Activated T-cell treated with anti-CD3 and anti-CD28 coated beads, Interleukin-2, amount 50 U/mL, for 48 hours (primary cell): ENCODE results near the gene TTBK1.
A peak's percentile ranks its signal among the peaks of the same experiment; 100 is the strongest.

Source experiments
- DNase-seq, 2 experiments: peaks; one replicate each; pipeline ENCODE4 v3.0.0-alpha.2; 2020

The TTBK1 gene

GRCh38 chr6:43256670-43257366 lies 13.5 kb downstream of the TTBK1 start:
- no peak for DNase-seq

DNA sequence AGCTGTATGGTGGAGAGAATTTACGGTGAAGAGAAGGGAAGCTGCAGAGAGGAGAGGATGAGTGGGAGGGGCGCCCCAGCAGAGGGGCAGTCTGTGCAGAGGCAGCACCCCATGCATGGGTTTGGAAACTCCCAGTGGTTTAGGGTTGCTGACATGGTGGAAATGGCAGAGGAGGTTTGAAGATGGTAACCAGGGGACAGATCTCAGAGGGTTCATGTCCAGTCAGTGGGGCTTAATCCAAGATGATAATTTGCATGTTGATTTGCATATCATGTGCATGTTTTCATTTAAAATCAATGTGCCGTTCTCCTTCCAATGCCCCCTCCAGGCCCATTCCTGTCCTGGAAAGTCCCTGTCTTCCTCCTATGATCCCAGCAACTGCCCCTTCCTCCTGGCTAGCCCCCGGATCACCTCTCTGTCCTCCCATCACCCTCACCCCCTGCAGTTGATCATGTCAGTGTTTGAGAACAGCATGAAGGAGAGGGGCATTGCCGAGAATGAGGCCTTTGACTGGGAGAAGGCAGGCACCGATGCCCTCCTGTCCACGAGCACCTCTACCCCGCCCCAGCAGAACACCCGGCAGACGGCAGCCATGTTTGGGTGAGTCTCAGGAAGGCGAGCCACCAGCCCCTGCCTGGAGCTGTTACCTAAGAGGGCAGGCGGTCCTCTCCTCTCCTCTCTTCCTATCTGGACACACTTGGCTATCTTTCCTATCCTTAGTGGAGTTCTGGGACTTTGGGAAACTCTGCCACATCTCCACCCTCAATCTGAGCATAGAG lies 14.3 kb downstream of the TTBK1 start:
- DNase-seq: no peak

DNA sequence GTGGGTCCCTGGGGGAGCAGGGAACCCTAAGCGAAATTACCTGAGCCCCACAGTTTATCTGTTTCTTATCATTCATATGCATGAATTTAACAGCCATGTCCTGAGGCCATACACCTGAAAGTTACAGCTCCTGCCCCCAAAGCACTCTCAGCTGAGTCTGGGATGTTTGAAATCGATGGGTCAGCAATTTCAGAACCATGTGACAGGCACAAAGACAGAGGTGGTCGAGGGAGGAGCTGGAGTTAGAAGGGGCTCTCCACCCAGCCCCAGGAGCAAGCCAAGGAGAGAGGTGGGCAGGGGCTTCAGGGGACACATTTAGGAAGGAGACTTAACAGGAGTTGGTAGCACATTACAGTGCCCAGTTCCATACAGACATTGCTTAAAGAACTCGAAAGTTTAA lies 14.9 kb downstream of the TTBK1 start:
- DNase-seq: no peak

DNA sequence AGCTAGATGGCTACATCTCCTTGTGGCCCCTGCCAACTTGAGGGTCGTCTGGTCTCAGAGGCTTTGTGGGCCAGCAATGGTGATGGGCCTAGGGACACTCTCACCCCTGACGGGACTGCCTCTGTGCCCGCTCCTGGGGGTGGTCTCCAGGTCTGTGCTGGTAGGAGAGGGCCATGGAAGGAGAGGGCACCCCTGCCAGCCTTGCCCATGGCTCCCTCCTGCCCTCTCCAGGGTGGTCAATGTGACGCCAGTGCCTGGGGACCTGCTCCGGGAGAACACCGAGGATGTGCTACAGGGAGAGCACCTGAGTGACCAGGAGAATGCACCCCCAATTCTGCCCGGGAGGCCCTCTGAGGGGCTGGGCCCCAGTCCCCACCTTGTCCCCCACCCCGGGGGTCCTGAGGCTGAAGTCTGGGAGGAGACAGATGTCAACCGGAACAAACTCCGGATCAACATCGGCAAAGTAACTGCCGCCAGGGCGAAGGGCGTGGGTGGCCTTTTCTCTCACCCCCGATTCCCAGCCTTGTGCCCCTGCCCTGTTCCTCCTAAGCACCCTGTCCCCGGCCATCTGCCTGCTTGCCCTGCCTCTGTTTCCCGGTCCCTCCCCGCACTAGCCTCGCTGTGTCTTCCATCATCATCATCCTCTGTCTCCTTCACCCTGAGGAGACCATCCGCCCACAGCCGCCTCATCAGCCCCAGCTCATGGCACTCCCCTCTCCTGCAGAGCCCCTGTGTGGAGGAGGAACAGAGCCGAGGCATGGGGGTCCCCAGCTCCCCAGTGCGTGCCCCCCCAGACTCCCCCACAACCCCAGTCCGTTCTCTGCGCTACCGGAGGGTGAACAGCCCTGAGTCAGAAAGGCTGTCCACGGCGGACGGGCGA lies 15.8 kb downstream of the TTBK1 start:
- DNase-seq: no peak

GRCh38 chr6:43260791-43261190 lies 17.5 kb downstream of the TTBK1 start:
- no peak for DNase-seq

DNA sequence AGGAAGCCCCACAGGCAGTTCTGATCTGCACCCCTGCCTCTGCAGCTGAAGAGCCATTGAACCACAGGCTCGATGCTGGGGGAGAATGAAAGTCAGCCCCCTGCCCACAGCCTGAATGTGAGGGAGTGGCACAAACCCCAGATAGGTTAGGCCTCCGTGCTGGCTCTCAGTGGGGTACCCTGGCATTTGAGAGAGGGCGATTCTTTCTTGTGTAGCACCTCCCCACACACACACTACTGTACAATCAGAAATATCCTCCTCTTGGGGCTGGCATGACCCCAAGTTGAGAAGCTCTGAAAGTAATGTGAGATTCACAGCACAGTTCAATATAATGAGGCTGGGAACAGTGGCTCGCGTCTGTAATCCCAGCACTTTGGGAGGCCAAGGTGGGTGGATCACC lies 17.9 kb downstream of the TTBK1 start:
- DNase-seq: no peak

DNA sequence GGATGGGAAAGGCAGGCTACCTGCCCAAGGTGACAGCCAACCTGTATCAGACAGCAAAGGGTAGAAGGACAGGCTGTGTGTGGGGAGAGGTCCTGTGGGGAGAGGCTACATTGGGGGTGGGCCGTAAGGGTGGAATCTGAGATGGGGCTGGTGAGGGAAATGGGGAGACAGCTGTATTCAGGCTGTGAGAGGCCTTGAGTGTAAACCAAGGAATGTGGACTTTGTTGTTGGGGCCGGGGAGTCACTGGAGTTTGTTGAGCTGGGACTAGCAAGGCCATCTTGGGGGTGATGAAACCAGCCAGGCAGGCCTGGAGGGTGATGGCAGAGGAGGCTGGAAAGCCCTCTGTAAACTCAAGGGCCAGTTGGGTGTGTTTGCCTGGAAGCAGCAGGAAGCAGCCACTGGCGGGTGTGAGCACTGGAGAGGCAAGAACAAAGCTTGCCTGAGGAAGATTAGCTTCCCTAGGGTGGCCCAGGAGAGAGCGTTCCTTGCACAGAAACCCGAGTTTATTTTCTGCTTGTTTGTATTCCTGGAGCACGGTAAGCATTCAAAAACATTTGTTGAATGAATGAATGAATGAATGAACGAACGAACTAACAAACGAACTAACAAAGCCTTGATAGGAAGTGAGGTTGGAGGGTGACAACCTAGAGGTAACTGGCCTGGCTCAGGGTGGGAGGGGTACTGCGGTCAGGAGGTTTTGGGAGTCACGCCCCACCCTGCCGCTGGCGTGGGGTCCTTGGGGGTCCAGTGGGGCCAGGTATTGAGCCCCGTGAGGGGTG lies 18.9 kb downstream of the TTBK1 start:
- DNase-seq: no peak

DNA sequence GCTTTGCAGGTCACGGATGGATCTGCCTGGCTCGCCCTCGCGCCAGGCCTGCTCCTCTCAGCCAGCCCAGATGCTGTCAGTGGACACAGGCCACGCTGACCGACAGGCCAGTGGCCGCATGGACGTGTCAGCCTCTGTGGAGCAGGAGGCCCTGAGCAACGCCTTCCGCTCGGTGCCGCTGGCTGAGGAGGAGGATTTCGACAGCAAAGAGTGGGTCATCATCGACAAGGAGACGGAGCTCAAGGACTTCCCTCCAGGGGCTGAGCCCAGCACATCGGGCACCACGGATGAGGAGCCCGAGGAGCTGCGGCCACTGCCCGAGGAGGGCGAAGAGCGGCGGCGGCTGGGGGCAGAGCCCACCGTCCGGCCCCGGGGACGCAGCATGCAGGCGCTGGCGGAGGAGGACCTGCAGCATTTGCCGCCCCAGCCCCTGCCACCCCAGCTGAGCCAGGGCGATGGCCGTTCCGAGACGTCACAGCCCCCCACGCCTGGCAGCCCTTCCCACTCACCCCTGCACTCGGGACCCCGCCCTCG lies 19.6 kb downstream of the TTBK1 start:
- DNase-seq: no peak

DNA sequence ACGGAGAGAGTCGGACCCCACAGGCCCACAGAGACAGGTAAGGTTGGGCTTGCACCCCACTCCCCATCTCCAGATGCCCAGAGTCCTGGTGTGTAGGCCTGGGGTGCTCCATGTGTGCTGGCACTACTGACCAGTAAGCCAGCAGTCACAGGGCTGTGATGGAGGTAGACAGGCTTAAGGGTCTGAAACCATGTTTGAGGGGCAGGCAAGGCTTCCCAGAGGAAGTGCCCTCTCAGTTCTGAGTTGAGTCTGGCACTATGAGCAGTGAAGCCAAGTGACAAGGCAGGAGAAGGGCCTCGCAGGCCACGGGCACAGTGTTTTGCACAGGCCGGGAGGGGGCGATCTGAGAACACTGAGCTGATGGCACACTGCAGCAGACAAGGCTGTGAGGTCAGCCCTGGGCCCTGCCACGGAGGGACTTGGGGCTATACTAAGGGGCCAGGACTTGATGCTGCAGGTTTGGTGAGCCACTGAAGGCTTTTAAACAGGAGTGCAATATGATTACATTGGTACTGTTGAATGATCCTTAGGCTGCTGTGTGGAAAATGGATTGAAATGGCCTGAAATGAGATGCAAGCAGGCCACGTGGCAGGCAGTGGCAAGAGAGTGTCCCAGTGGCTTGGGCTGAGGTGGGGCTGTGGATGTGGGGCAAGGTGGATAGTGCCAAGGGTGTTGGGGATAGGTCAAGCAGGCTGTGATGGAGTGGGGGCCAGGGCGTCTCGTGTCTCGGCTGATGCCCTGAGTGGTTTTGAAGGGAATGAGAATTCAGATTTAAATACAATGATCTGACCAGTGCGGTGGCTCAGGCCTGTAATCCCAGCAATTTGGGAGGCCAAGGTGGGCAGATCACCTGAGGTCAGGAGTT lies 20.3 kb downstream of the TTBK1 start:
- peak; percentile 83 to 84 for DNase-seq

- no peak for DNase-seq
Observed at GRCh38 chr6:43264599-43265145, 21.4 kb downstream of the TTBK1 start.

DNA sequence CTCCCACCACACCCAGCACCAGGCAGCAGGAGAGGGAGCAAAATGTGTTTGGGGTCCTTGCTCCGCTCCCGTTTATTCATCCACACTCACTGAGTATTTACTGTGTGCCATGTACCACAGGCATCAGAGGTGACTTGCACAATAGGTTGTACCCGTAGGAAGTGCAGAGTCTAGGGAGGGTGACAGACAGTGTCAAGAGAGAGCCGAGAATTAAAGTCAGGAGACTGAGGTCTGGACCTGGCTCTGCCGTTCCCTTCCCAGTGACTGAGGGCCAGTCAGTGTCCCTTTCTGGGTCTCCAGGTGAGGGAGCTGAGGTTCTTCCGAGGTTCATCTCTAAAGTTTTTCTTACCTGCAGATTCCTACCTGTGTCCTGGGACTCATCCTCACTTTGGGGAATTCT lies 22.3 kb downstream of the TTBK1 start:
- no peak for DNase-seq

DNA sequence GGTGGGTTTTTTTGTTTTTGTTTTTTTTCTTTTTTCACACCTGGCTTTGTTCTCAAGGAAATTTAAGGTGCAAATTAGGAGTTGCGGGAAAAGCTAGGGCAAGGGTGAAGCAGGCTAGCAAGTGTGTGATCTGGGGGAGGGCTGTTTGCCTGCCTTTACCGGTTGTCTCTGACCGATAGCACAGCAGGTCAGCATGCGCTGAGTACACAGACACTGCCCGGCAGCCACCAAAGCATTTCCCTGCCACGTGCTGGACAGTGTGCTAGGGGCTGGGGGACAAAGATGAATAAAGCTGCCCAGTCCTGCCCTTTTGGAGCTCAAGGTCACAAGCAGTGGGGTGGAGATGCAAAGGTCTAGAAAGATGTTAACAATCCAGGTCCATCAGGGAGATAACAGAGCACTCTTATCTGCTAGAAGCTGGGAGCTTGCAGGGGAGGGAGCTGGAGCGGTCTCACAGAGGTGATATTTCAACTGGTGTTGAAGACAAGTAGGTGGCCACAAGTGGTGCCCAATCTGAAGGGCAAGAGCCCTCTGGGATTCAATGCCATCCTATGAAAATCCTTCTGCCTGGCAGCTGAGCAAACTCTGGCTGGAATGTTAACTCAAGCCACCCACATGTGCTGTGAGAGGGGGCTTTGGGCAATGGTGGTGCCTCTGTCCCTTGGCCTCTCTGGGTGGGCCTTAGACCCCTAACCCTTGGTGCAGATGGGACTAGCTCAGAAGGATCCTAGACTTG lies 24.5 kb downstream of the TTBK1 start:
- DNase-seq: no peak

DNA sequence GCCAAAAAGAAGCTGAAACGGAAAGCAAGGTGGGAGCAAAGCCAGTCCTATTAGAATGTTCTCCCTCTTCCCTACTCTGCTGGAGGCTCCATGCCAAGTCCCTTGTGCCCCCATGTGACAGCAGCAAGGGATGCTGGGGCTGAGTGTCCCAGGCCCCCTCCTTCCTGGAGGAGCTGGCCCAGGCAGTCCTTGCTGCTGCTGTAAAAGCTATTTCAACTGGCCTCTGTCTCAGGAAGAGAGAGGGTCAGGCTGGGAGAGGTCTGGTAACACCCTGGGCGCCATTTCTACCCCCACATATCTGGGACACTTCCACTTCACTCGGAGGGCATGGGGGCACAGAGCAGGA lies 25.0 kb downstream of the TTBK1 start:
- DNase-seq: no peak

GRCh38 chr6:43268782-43269272 lies 25.5 kb downstream of the TTBK1 start:
- no peak for DNase-seq

- peak; percentile 58 to 67 for DNase-seq
Observed at GRCh38 chr6:43269273-43270007, 26.2 kb downstream of the TTBK1 start.

DNA sequence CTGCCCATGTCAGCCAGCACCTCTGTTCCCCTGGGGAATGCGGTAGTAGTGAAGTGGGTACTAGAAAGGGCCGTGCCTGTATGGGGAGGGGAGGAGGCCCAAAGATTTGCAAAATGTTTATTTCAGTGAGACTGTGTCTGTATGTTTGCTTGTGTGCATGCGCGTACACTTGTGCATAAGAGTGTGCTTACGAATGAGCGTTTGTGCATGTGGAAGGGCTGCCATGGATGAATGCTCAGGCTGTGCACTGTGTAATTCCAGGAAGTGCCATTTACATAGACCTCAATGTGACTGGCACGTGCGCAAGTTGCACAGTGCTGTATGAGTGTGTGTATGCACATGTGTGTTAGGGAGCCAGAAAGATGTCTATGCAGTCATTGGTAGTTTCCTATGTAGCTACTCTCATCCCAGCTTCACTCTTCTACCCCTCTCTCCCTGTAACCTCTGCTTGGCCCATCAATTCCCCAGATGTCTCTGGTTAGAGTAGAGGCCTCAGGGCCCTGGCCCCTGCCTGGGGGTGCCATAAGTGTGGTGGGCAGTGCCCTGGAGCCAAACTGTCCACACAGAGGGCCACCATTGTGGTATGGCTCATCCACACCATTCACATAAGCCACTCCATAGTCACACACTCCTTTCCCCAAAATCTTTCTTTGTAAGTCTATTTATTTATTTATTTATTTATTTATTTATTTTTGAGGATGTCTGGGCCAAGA lies 28.0 kb downstream of the TTBK1 start:
- no peak for DNase-seq

DNA sequence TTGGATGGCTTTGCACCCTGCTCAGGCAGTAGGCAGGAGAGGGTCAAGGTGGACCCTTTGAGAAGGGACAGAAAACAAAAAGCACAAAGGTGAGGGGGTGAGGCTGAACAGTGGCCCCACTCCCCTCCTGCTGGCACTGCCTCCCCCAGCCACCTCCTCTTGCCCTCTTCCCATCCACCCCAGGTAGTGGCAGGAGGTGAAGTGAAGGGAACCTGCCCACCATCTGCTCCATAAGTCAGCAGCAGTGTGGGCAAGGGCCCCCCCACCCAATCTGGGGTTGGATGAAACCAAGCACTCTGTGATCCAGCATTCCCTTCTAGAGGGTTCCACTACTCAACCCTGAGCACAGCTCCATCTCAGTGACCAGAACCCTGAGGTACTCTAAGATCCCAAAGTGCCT lies 28.7 kb downstream of the TTBK1 start:
- no peak for DNase-seq

- DNase-seq: no peak
Observed at GRCh38 chr6:43273707-43274106, 30.4 kb downstream of the TTBK1 start.
